SK-N-SH (cell line): ENCODE data around the gene PDCD1. TPM values are rescaled to one million over a fixed set of nuclear protein-coding genes. Genes with fewer than 3 reads are reported as not detected.

Experiments
- CTCF ChIA-PET: fragments of 300-600, 350-600 bp; formaldehyde crosslinking; extraction: SDS; loops from one replicate; lab custom pipeline; 2021; lab: Yijun Ruan, JAX
- POLR2A ChIA-PET: fragments of 350-600 bp; sonication (Branson Sonifier 250); formaldehyde crosslinking; extraction: SDS; loops from one replicate; lab custom pipeline; 2020; ENCODE audit warnings: antibody characterized with exemption, inconsistent platforms; lab: Yijun Ruan, JAX
- DNase-seq: peaks from one replicate; pipeline ENCODE4 v3.0.0; 2012
- H2AFZ ChIP-seq: fragments of 200-600 bp; sonication (generic); 2 replicates; pipeline ENCODE4 v1.8.1; 2016; ENCODE audit warnings: antibody characterized with exemption, mild to moderate bottlenecking, low read depth
- H3F3A ChIP-seq: fragments of 200-600 bp; sonication (generic); replicated peaks from 2 replicates; pipeline ENCODE3; 2016; ENCODE audit warnings: antibody characterized with exemption, mild to moderate bottlenecking; ENCODE audit not compliant: insufficient read depth
- H3K27ac ChIP-seq, 2 experiments: fragments of 200-500 bp in 1 of 2; fragments of 200-600 bp in 1 of 2; sonication (Bioruptor generic) in 1 of 2; sonication (generic), shearing (Covaris generic) in 1 of 2; 2 replicates each; pipeline versions ENCODE4 v1.5.1 to v1.6.1; 2014 to 2016; ENCODE audit warnings: low read depth in 2 of 2, inconsistent platforms in 1 of 2, low read length in 1 of 2, mild to moderate bottlenecking in 1 of 2, mixed read lengths in 1 of 2
- H3K27me3 ChIP-seq: fragments of 200-600 bp; sonication (generic), shearing (Covaris generic); 2 replicates; pipeline ENCODE4 v1.6.1; 2016; ENCODE audit warnings: mixed run types; ENCODE audit not compliant: insufficient read depth
- H3K36me3 ChIP-seq, 2 experiments: fragments of 200-500 bp in 1 of 2; fragments of 200-600 bp in 1 of 2; sonication (Bioruptor generic) in 1 of 2; sonication (generic) in 1 of 2; replicated peaks in 1 of 2; 2 replicates each; pipeline versions ENCODE3 to v1.5.1; 2014 to 2016; ENCODE audit warnings: low read length in 1 of 2, mild to moderate bottlenecking in 1 of 2; ENCODE audit not compliant: insufficient read depth in 2 of 2, control insufficient read depth in 1 of 2
- H3K4me1 ChIP-seq, 2 experiments: fragments of 200-500 bp in 1 of 2; fragments of 200-600 bp in 1 of 2; sonication (Bioruptor generic) in 1 of 2; sonication (generic), shearing (Covaris generic) in 1 of 2; 2 replicates each; pipeline versions ENCODE4 v1.5.1 to v1.6.1; 2014 to 2016; ENCODE audit warnings: low read depth in 1 of 2, low read length in 1 of 2, mixed run types in 1 of 2; ENCODE audit not compliant: insufficient read depth in 2 of 2, control insufficient read depth in 1 of 2
- H3K4me2 ChIP-seq: fragments of 200-600 bp; sonication (generic), shearing (Covaris generic); 2 replicates; pipeline ENCODE4 v1.6.1; 2017; ENCODE audit warnings: mixed run types
- H3K4me3 ChIP-seq, 2 experiments: fragments of 200-500 bp in 1 of 2; fragments of 200-600 bp in 1 of 2; sonication (Bioruptor generic) in 1 of 2; sonication (generic), shearing (Covaris generic) in 1 of 2; 2 replicates each; pipeline versions ENCODE4 v1.5.1 to v1.8.1; 2014 to 2016; ENCODE audit warnings: low read depth in 2 of 2, inconsistent platforms in 1 of 2, low read length in 1 of 2, mild to moderate bottlenecking in 1 of 2, mixed read lengths in 1 of 2, moderate library complexity in 1 of 2
- H3K79me2 ChIP-seq: fragments of 200-600 bp; sonication (generic); 2 replicates; pipeline ENCODE4 v1.8.1; 2017; ENCODE audit warnings: mild to moderate bottlenecking; ENCODE audit not compliant: insufficient read depth
- H3K9ac ChIP-seq: fragments of 200-600 bp; sonication (generic); 2 replicates; pipeline ENCODE4 v1.6.1; 2017; ENCODE audit warnings: mixed run types
- H3K9me2 ChIP-seq: fragments of 200-600 bp; sonication (generic); 2 replicates; pipeline ENCODE4 v1.6.1; 2017; ENCODE audit warnings: mixed run types
- H3K9me3 ChIP-seq: fragments of 200-600 bp; sonication (generic); 2 replicates; pipeline ENCODE4 v1.6.1; 2017; ENCODE audit warnings: mixed run types, mild to moderate bottlenecking, moderate library complexity
- H4K20me1 ChIP-seq: fragments of 200-600 bp; sonication (generic); 2 replicates; pipeline ENCODE4 v1.6.1; 2017; ENCODE audit warnings: mild to moderate bottlenecking, mixed run types; ENCODE audit not compliant: insufficient read depth
- CHD2 ChIP-seq: fragments of 150-350 bp; IDR thresholded peaks from 2 replicates; pipeline ENCODE4 v1.6.1; 2018; ENCODE audit warnings: low read length; ENCODE audit not compliant: partially characterized antibody
- CTCF ChIP-seq: fragments of 200-600 bp; sonication (generic); IDR thresholded peaks from 2 replicates; pipeline ENCODE4 v1.6.1; 2017; ENCODE audit warnings: antibody characterized with exemption, mild to moderate bottlenecking, moderate library complexity
- ELF1 ChIP-seq: IDR thresholded peaks from 2 replicates; pipeline ENCODE4 v1.4.0; 2012
- EP300 ChIP-seq, 2 experiments: IDR thresholded peaks; 2 replicates each; pipeline versions ENCODE4 v1.4.0 to v1.6.1; 2012; ENCODE audit warnings: borderline replicate concordance in 1 of 2, low read depth in 1 of 2, low read length in 1 of 2
- EZH2phosphoT487 ChIP-seq: fragments of 200-600 bp; sonication (generic); IDR thresholded peaks from 2 replicates; pipeline ENCODE4 v1.6.1; 2017; ENCODE audit warnings: low read depth, mixed run types, mild to moderate bottlenecking, antibody characterized with exemption, moderate library complexity, borderline replicate concordance
- FOSL2 ChIP-seq: IDR thresholded peaks from 2 replicates; pipeline ENCODE4 v1.4.0; 2012; ENCODE audit warnings: low read depth, mild to moderate bottlenecking, moderate library complexity, borderline replicate concordance
- JUND ChIP-seq: IDR thresholded peaks from 2 replicates; pipeline ENCODE4 v1.4.0; 2012
- MXI1 ChIP-seq: IDR thresholded peaks from 2 replicates; pipeline ENCODE4 v1.6.1; 2012; ENCODE audit warnings: mild to moderate bottlenecking, low read depth, low read length, improper control_type of control experiment
- NRF1 ChIP-seq: IDR thresholded peaks from 2 replicates; pipeline ENCODE4 v1.6.1; 2012; ENCODE audit warnings: low read depth, mild to moderate bottlenecking, low read length
- PBX3 ChIP-seq: IDR thresholded peaks from 2 replicates; pipeline ENCODE4; 2012
- POLR2AphosphoS5 ChIP-seq: IDR thresholded peaks from 2 replicates; pipeline ENCODE4 v1.6.1; 2012; ENCODE audit warnings: low read depth, low read length
- RCOR1 ChIP-seq: fragments of 150-350 bp; IDR thresholded peaks from 2 replicates; pipeline ENCODE4 v1.6.1; 2017; ENCODE audit warnings: antibody characterized with exemption, low read length
- REST ChIP-seq: IDR thresholded peaks from 2 replicates; pipeline ENCODE4 v1.6.1; 2012; ENCODE audit warnings: mild to moderate bottlenecking, low read depth, low read length, moderate library complexity
- RFX5 ChIP-seq: IDR thresholded peaks from 2 replicates; pipeline ENCODE4 v1.6.1; 2012; ENCODE audit warnings: mild to moderate bottlenecking, improper control_type of control experiment, low read length
- TCF12 ChIP-seq: IDR thresholded peaks from 2 replicates; pipeline ENCODE4 v1.4.0; 2012
- WGBS: methylation state at CpG from one replicate; pipeline ENCODE4 v1.1.6; 2017; ENCODE audit warnings: low lambda C conversion rate; 5-methylcytosine and 5-hydroxymethylcytosine counted together
- polyA plus RNA-seq, 3 experiments: library from polyadenylated mRNA; depleted of rRNA; stranded (reverse); fragments of >200 nt; gene quantifications; 2 replicates each; pipeline ENCODE4 v1.2.3, GENCODE V29; 2012

Gene PDCD1
- polyA plus RNA-seq, 1 of the 3 experiments (the other 2 are of a cell fraction), result not detected

- no peak for TF ChIP-seq REST
Measured at GRCh38 chr2:241868661-241869081, 10.0 kb upstream of the PDCD1 start (continued).

- Histone ChIP-seq H3K4me2 (no peak overlapping the region), H3K36me3 (no peaks in the 10 kb centered on the region), H3K27me3 (no peaks in the 10 kb centered on the region), H3K9me3 (no peaks in the 10 kb centered on the region), H3K27ac (no peak overlapping the region), H3F3A (peaks cover 4% of the 10 kb centered on the region), H3K9ac (no peak overlapping the region), H3K79me2 (no peaks in the 10 kb centered on the region), H2AFZ (no peak overlapping the region), H3K4me1 (peaks cover 0 to 4% of the 10 kb centered on the region in 2 experiments; a peak in 1 of 4 replicates), H3K9me2 (no peaks in the 10 kb centered on the region), H3K4me3 (no peak overlapping the region), H4K20me1 (no peaks in the 10 kb centered on the region)
- WGBS, result 87% methylated on average over 11 of the region's 19 CpGs
- ChIA-PET POLR2A (interaction anchor here (1.4 kb wide), 1 partner anchor 15 kb away, joined by 3 read pairs; no protein-coding TSS in a partner anchor), CTCF (interaction anchor here (0.7 to 3.3 kb wide), 8 partner anchors 9 to 202 kb away, joined by 3 to 20 read pairs (median 4); no protein-coding TSS in a partner anchor)
- TF ChIP-seq EP300 (IDR thresholded peaks at IDR 0.05; ENCODE audit: borderline replicate concordance in 1 of 2, low read depth in 1 of 2, low read length in 1 of 2), result no peak
- TF ChIP-seq FOSL2, result no peak
- TF ChIP-seq PBX3, result no peak
- TF ChIP-seq RFX5, result no peak
- TF ChIP-seq JUND, result no peak
- TF ChIP-seq EZH2phosphoT487, result no peak
- no peak for TF ChIP-seq POLR2AphosphoS5
- no peak for TF ChIP-seq TCF12
- no peak for TF ChIP-seq MXI1
- no peak for TF ChIP-seq ELF1
- no peak for TF ChIP-seq CTCF
- TF ChIP-seq CHD2, result no peak
- TF ChIP-seq NRF1, result no peak
- no peak for TF ChIP-seq RCOR1
- peak; percentile 42 for DNase-seq
Measured at GRCh38 chr2:241867776-241868420, 9.2 kb upstream of the PDCD1 start.
